Caco-2 (cell line): ENCODE results near the gene FXN. TPM values are rescaled to one million over a fixed set of nuclear protein-coding genes. Genes with fewer than 3 reads are reported as not detected.

Experiments used
- BruUV-seq: library from RNA; stranded (reverse); fragments of 400-500 nt; replicated peaks from 2 replicates; lab custom pipeline; 2021; lab: Mats Ljungman, UMichigan
- CTCF ChIA-PET: fragments of 300-600 bp; sonication (Branson Sonifier 250); formaldehyde crosslinking; loops from one replicate; lab custom pipeline; 2022; ENCODE audit warnings: antibody characterized with exemption; lab: Charles Lee
- POLR2A ChIA-PET: fragments of 300-600 bp; sonication (Branson Sonifier 250); formaldehyde crosslinking; loops from one replicate; lab custom pipeline; 2022; ENCODE audit warnings: antibody characterized with exemption; lab: Charles Lee
- DNase-seq, 2 experiments: peaks; one replicate each; pipeline versions ENCODE4 v3.0.0 to v3.0.0-alpha.2; 2020 to 2022
- H3K27me3 ChIP-seq: replicated peaks from 2 replicates; pipeline ENCODE4 v1.6.0; 2011; ENCODE audit warnings: low read length; ENCODE audit not compliant: control insufficient read depth, insufficient read depth
- H3K36me3 ChIP-seq: 2 replicates; pipeline ENCODE4 v1.5.1; 2011; ENCODE audit warnings: low read length; ENCODE audit not compliant: control insufficient read depth, insufficient read depth
- H3K4me1 ChIP-seq: fragments of 250-450 bp; sonication (Bioruptor Pico); 2 replicates; pipeline ENCODE4 v1.5.1; 2020; ENCODE audit warnings: mild to moderate bottlenecking
- H3K4me3 ChIP-seq: 2 replicates; pipeline ENCODE4 v1.5.1; 2011; ENCODE audit warnings: low read depth, mild to moderate bottlenecking, control low read depth, low read length
- H3K9me3 ChIP-seq: fragments of 250-450 bp; sonication (Bioruptor Pico); 2 replicates; pipeline ENCODE4 v1.5.1; 2020; ENCODE audit warnings: mild to moderate bottlenecking, moderate library complexity
- H3K27ac Mint-ChIP-seq: one replicate; pipeline ENCODE4 v1.8.0; 2022; ENCODE audit warnings: mixed read lengths; ENCODE audit not compliant: unreplicated experiment
- H3K27me3 Mint-ChIP-seq: one replicate; pipeline ENCODE4 v1.8.0; 2022; ENCODE audit warnings: mixed read lengths; ENCODE audit not compliant: insufficient read depth, unreplicated experiment
- H3K36me3 Mint-ChIP-seq: one replicate; pipeline ENCODE4 v1.8.0; 2022; ENCODE audit warnings: mild to moderate bottlenecking, mixed read lengths; ENCODE audit not compliant: insufficient read depth, unreplicated experiment
- H3K4me1 Mint-ChIP-seq: one replicate; pipeline ENCODE4 v1.8.0; 2022; ENCODE audit warnings: low read depth, mixed read lengths; ENCODE audit not compliant: unreplicated experiment
- H3K4me3 Mint-ChIP-seq: one replicate; pipeline ENCODE4 v1.8.0; 2022; ENCODE audit warnings: mild to moderate bottlenecking, moderate library complexity, mixed read lengths; ENCODE audit not compliant: unreplicated experiment
- H3K9me3 Mint-ChIP-seq: one replicate; pipeline ENCODE4 v1.8.0; 2022; ENCODE audit warnings: mixed read lengths; ENCODE audit not compliant: unreplicated experiment
- CTCF ChIP-seq, 2 experiments: fragments of 200-600 bp in 1 of 2; IDR thresholded peaks; 1 replicate in 1 of 2; 2 replicates in 1 of 2; pipeline versions ENCODE4 v1.5.1 to v1.8.0; 2011 to 2022; ENCODE audit warnings: antibody characterized with exemption in 1 of 2, control low read depth in 1 of 2, inconsistent platforms in 1 of 2, low read depth in 1 of 2, low read length in 1 of 2, mild to moderate bottlenecking in 1 of 2, moderate library complexity in 1 of 2; ENCODE audit not compliant: insufficient read depth in 1 of 2, severe bottlenecking in 1 of 2, unreplicated experiment in 1 of 2
- intact Hi-C: fragments of 100-400 bp; cut with micrococcal nuclease; formaldehyde crosslinking; loops from one replicate; pipeline ENCODE4 v1.10.0; 2022; ENCODE audit not compliant: unreplicated experiment
- total RNA-seq: library from RNA; stranded (reverse); gene quantifications from 2 replicates; pipeline ENCODE4 v1.2.3, GENCODE V29; 2022

Gene FXN
- total RNA-seq, 1 experiment from 2014 or later = 8.6 TPM

- Mint-ChIP-seq H3K27ac (no peak overlapping the region), H3K27me3 (no peaks in the 10 kb centered on the region), H3K4me3 (no peak overlapping the region), H3K36me3 (no peaks in the 10 kb centered on the region), H3K9me3 (no peaks in the 10 kb centered on the region), H3K4me1 (no peaks in the 10 kb centered on the region)
- no peaks in the 10 kb centered on the region for H3K36me3 ChIP-seq
- no peak for TF ChIP-seq CTCF (IDR thresholded peaks at IDR 0.05; ENCODE audit: insufficient read depth in 1 of 2, low read depth in 1 of 2, low read length in 1 of 2, severe bottlenecking in 1 of 2, unreplicated experiment in 1 of 2)
- H3K9me3 ChIP-seq = no peaks in the 10 kb centered on the region
- no peak for DNase-seq
- no peaks in the 10 kb centered on the region for H3K4me1 ChIP-seq
- no TSS peak for BruUV-seq
- ChIA-PET POLR2A (no interaction called here), CTCF (no interaction called here)
- no peak overlapping the region for H3K4me3 ChIP-seq
- H3K27me3 ChIP-seq = no peaks in the 10 kb centered on the region
- intact Hi-C loops = no loop called here
These were observed 42.5 kb downstream of the FXN start for GRCh38 chr9:69078069-69078468.

- ChIA-PET CTCF (no interaction called here), POLR2A (no interaction called here)
- Mint-ChIP-seq H3K9me3 (no peaks in the 10 kb centered on the region), H3K4me1 (no peaks in the 10 kb centered on the region), H3K27me3 (no peaks in the 10 kb centered on the region), H3K36me3 (no peaks in the 10 kb centered on the region), H3K27ac (no peak overlapping the region), H3K4me3 (no peak overlapping the region)
- no peaks in the 10 kb centered on the region for H3K9me3 ChIP-seq
- no peaks in the 10 kb centered on the region for H3K4me1 ChIP-seq
- DNase-seq = no peak
- no peaks in the 10 kb centered on the region for H3K36me3 ChIP-seq
- no peak overlapping the region for H3K4me3 ChIP-seq
- H3K27me3 ChIP-seq = no peaks in the 10 kb centered on the region
- intact Hi-C loops = no loop called here
- TF ChIP-seq CTCF (IDR thresholded peaks at IDR 0.05; ENCODE audit: insufficient read depth in 1 of 2, low read depth in 1 of 2, low read length in 1 of 2, severe bottlenecking in 1 of 2, unreplicated experiment in 1 of 2) = no peak
- BruUV-seq = no TSS peak
These were observed 43.0 kb downstream of the FXN start for GRCh38 chr9:69078581-69078980.

- intact Hi-C loops = no loop called here
- Mint-ChIP-seq H3K36me3 (no peaks in the 10 kb centered on the region), H3K9me3 (no peaks in the 10 kb centered on the region), H3K27ac (no peak overlapping the region), H3K4me3 (no peak overlapping the region), H3K27me3 (no peaks in the 10 kb centered on the region), H3K4me1 (no peaks in the 10 kb centered on the region)
- H3K4me3 ChIP-seq = no peak overlapping the region
- BruUV-seq = no TSS peak
- no peaks in the 10 kb centered on the region for H3K27me3 ChIP-seq
- ChIA-PET POLR2A (no interaction called here), CTCF (no interaction called here)
- H3K4me1 ChIP-seq = no peaks in the 10 kb centered on the region
- no peak for TF ChIP-seq CTCF (IDR thresholded peaks at IDR 0.05; ENCODE audit: insufficient read depth in 1 of 2, low read depth in 1 of 2, low read length in 1 of 2, severe bottlenecking in 1 of 2, unreplicated experiment in 1 of 2)
- no peaks in the 10 kb centered on the region for H3K36me3 ChIP-seq
- H3K9me3 ChIP-seq = no peaks in the 10 kb centered on the region
- no peak for DNase-seq
These were observed 43.6 kb downstream of the FXN start for GRCh38 chr9:69079186-69079585.
